Measurements from ENCODE around the gene APBB1.

DNA sequence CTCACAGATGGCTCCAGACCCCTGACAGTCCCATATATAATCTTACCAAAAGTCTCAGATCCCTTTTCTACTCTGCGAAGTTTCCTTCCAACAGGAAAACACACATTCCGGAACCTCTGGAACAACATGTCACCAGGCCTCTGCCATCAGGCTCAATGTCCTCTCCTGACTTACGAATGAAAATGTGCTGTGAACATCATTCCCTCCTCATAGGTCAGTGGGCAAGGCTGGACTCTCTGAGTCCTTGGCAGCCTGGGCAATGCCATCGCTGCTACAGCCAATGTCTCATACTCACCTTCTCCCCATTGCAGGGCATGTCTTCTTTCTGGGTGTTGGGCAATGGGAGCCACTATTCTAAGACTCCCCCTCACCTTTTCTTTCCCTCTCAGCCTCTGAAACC, 23.5 kb upstream of the APBB1 start:
- TF ChIP-seq, protein P1, sequence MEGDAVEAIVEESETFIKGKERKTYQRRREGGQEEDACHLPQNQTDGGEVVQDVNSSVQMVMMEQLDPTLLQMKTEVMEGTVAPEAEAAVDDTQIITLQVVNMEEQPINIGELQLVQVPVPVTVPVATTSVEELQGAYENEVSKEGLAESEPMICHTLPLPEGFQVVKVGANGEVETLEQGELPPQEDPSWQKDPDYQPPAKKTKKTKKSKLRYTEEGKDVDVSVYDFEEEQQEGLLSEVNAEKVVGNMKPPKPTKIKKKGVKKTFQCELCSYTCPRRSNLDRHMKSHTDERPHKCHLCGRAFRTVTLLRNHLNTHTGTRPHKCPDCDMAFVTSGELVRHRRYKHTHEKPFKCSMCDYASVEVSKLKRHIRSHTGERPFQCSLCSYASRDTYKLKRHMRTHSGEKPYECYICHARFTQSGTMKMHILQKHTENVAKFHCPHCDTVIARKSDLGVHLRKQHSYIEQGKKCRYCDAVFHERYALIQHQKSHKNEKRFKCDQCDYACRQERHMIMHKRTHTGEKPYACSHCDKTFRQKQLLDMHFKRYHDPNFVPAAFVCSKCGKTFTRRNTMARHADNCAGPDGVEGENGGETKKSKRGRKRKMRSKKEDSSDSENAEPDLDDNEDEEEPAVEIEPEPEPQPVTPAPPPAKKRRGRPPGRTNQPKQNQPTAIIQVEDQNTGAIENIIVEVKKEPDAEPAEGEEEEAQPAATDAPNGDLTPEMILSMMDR (IDR thresholded peaks at IDR 0.05): no peak
- no peak for TF ChIP-seq POLR2A (IDR thresholded peaks at IDR 0.05)

All from thyroid gland (tissue), 4 donors.